SU-DHL-6 (cell line): ENCODE measurements around the gene SNAP23.

Experiments used
- CTCF ChIP-seq: fragments of 200-600 bp; sonication (generic); IDR thresholded peaks from one replicate; pipeline ENCODE4 v1.5.1; 2017; ENCODE audit warnings: antibody characterized with exemption, mild to moderate bottlenecking, low read length, moderate library complexity; ENCODE audit not compliant: insufficient read depth, poor library complexity, severe bottlenecking
- EZH2phosphoT487 ChIP-seq: fragments of 200-600 bp; sonication (generic), shearing (Covaris generic); conservative IDR thresholded peaks from 2 replicates; pipeline ENCODE4 v1.6.1; 2018; ENCODE audit warnings: mild to moderate bottlenecking, antibody characterized with exemption, low read length, moderate library complexity, mixed read lengths

GRCh38 chr15:42490291-42490670 lies 5.2 kb upstream of the SNAP23 start:
- TF ChIP-seq CTCF (no peak), EZH2phosphoT487 (no peak)
